GM18951 (cell line): ENCODE data around the gene ACAP2.
"Not testable (repeated sequence)": the region's sequence is repeated elsewhere in the genome, so short reads cannot be mapped to it uniquely, and the experiment has no call there.

Source experiments
- POLR2A ChIP-seq: IDR thresholded peaks from 4 replicates; pipeline ENCODE4 v1.6.1; 2011; ENCODE audit warnings: mild to moderate bottlenecking; ENCODE audit not compliant: insufficient read length, insufficient read depth; ENCODE audit errors: extremely low read depth
- in situ Hi-C: fragments of 300-500 bp; cut with MboI; formaldehyde crosslinking; loops from one replicate; pipeline ENCODE4 v1.12.0; 2022; ENCODE audit warnings: low sequenced_read_pairs, mixed read lengths, inconsistent platforms; ENCODE audit not compliant: unreplicated experiment

Gene ACAP2

DNA sequence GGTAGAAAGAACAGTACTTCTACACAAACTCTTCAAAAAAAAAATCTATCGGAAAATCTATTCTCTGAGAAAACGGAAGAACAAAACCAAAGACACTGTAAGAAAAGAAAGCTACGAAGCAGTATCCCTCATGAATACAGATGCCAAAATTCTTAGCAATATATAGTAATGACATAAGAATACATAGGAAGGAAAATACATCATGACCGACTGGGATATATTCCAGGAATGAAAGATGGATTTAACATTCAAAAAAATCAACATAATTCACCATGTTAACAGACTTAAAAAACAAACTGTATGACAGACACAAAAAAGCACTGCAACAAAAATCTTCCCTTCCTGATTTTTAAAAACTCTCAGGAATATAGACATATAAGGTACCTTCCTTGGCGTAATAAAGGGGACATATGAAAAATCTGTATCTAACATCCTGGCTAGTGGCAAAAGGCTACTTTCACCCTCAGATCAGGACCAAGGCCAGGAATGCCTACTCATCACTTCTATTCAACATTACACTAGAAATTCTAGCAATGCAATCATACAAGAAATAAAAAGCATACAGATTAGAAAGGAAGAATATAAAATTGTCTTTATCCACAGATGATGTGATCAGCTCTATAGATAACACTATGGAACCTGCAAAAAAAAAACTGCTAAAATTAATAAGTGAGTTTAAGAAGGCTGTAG is 94.2 kb downstream of the ACAP2 start:
- TF ChIP-seq POLR2A = no peak
- in situ Hi-C loops = no loop called here

GRCh38 chr3:195337747-195338146 is 105.1 kb downstream of the ACAP2 start:
- in situ Hi-C loops = no loop called here
- no peak for TF ChIP-seq POLR2A

GRCh38 chr3:195334967-195335366 is 107.9 kb downstream of the ACAP2 start:
- in situ Hi-C loops = no loop called here
- no peak for TF ChIP-seq POLR2A

DNA sequence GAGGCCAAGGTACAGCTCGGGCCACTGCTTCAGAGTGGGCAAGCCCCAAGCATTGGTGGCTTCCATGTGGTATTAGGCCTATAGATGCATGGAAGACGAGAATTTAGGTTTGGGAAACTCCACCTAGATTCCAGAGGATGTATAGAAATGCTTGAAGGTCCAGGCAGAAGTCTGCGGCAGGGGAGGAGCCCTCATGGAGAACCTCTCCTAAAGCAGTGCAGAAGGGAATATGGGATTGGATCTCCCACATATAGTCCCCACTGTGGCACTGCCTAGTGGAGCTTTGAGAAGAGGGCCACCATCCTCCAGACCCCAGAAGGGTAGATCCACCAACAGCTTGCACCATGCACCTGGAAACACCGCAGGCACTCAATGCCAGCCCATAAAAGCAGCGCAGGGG is 123.8 kb downstream of the ACAP2 start:
- in situ Hi-C loops = no loop called here
- TF ChIP-seq POLR2A = no peak

DNA sequence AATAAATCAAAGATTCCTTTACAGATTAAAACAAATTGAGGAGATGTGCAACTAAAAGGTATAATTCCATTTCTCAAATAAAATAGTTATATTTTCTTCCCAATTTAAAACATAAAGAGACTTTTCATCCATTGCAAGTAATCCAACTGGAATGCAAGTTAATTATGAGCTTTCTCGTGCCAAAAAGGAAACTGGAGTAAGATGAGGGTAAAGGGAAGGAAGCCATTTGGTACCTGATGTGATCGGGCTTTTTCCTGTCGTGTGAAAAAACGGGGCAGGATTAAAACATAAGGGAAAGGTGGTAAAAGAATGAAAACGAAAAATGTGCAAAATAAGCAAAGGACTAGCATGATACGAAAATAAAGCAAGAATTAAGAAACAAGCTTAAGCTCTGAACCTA is 130.1 kb downstream of the ACAP2 start:
- TF ChIP-seq POLR2A = no peak
- in situ Hi-C loops = no loop called here

DNA sequence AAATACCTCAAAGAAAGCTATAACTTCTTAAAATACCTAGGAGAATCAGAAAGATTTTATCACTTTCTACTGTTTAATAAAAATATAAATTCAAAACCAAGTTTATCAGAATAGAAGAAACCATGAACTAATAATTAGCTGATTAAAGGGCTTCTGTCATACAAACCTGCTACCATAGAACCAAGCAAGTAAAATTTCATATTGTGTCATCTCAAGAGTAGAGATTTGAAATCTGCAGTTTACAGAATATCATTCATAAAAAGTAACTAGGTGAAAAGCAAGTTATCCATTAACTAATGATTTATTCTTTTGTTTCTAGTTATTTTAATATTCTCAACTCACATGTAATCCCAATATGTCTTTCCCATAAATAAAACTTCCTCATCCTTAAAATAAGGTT is 135.1 kb downstream of the ACAP2 start:
- TF ChIP-seq POLR2A = no peak
- in situ Hi-C loops = no loop called here

DNA sequence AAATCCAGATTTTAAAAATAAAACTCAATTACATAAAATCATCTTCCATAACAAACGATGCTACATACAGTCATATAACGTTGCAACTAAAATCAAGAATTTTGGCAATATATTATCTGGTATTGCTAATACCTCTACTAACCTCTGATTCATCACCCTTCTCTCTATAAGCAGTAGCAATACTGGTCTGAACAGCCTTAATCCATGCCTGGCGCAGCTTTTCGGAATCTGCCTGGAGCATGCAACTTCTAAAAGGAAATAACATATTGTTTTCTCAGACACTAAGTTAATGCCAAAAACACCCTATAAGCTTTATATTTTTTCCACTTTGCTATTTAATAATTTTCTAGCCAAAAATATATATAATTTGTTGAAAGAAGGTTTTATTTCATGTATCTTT is 136.5 kb downstream of the ACAP2 start:
- no peak for TF ChIP-seq POLR2A
- in situ Hi-C loops = no loop called here

GRCh38 chr3:195302431-195302830 is 140.4 kb downstream of the ACAP2 start:
- no peak for TF ChIP-seq POLR2A
- in situ Hi-C loops = no loop called here

GRCh38 chr3:195297446-195297845 is 145.4 kb downstream of the ACAP2 start:
- in situ Hi-C loops = no loop called here
- no peak for TF ChIP-seq POLR2A

- in situ Hi-C loops = no loop called here
- TF ChIP-seq POLR2A = no peak
Observed at GRCh38 chr3:195296662-195297061, 146.2 kb downstream of the ACAP2 start.

DNA sequence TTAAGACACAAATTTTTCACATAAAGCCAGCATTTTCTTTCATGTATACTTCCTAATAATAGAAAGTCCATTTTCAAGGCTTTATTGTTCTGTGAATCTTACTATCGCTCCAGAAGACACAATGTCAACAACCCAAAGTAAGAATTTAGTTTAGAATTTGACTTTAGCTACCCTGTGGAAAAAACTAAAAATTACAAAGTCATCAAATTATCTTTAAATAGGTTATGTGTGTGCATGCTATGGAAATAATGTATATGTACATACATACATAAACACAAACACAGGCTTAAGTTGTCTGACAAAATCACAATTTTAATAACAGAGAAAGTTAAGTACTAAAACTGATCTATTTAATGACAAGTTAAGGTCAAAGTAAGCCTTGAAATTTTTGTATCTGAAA is 151.7 kb downstream of the ACAP2 start:
- TF ChIP-seq POLR2A = no peak

GRCh38 chr3:195290643-195291042 is 152.2 kb downstream of the ACAP2 start:
- in situ Hi-C loops = not testable (repeated sequence)

More for the DNA sequence above, 151.7 kb downstream of the ACAP2 start:
- in situ Hi-C loops = no loop called here

DNA sequence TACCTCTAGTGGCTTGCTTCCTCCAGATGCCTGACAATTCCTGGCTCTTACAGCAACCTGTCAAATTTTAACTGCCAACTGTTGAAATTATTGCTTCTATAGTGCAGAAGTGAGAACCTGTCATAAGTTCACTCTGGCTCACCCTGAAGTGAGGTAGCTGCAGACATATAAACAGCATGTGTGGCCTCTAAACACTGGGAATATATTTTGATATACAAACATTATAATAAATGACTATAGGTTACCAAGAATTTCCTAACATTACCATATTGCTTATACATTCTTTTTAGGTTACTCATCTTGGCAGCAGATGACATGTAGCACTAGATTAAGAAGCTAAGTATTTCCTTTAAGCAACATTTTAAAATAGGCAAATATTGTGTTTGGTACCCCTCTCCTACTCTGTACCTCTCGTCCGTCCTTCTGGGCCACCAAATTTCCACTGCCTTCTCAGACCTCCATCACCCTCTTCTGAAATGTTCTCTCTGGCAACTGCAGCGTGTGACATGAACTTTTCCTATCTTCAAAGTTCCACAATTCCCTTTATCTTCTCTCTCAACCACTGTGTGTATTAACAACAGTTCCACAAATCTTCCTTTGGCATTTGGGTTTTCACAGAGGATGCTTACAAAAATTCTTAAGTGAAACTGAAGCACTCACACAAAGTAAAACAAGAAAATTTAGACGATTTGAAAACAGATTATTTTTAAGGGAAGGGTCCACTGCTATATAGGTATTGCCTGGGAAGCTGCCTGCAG is 156.5 kb downstream of the ACAP2 start:
- no peak for TF ChIP-seq POLR2A
- in situ Hi-C loops = no loop called here

DNA sequence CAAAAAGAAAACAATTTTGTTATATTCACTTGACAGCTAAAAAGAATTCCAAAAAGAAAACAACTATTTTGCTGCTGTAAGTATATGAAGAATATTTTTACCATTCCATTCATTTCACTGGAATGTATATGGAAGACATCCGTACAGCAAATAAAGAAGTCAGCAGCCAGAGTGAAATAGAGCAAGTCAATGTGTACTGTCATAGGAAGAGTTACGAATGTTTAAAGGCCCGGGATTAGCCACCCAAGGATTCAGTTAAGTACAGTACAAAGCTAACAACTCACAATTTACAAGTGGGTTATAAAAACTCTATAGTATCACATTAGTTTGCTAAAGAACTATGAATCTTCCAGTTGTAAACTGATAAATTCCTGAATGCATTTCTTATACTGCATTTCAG is 157.4 kb downstream of the ACAP2 start:
- in situ Hi-C loops = no loop called here

More for the DNA sequence above, 157.4 kb downstream of the ACAP2 start:
- no peak for TF ChIP-seq POLR2A
